K562 (cell line): Measurements from ENCODE around the gene GALNT18. TPM values are rescaled to one million over a fixed set of nuclear protein-coding genes. Genes with fewer than 3 reads are reported as not detected.

Source experiments
- ATAC-seq: fragments of 200-7000 bp; cut with Tn5 transposase; 3 replicates; pipeline ENCODE4 v1.9.1; 2020; ENCODE audit warnings: moderate library complexity
- BruUV-seq: library from RNA; stranded (reverse); fragments of 400-500 nt; replicated peaks from 2 replicates; lab custom pipeline; 2021; lab: Mats Ljungman, UMichigan
- CTCF ChIA-PET: fragments of 300-600 bp; formaldehyde crosslinking; extraction: SDS; loops from one replicate; lab custom pipeline; 2021; ENCODE audit warnings: low intra/inter-chr PET ratio; lab: Yijun Ruan, JAX
- POLR2A ChIA-PET: fragments of 300-600, 350-650 bp; sonication (Branson Sonifier 250); formaldehyde crosslinking; extraction: SDS; loops from one replicate; lab custom pipeline; 2021; ENCODE audit warnings: antibody characterized with exemption, inconsistent platforms; lab: Yijun Ruan, JAX
- DNase-seq, 4 experiments: peaks; one replicate each; pipeline versions ENCODE4 v3.0.0 to v3.0.0-alpha.2; 2011 to 2018; ENCODE audit warnings: low spot score in 3 of 4, mixed read lengths in 3 of 4; ENCODE audit errors: extremely low read depth in 1 of 4
- FAIRE-seq: peaks from 2 replicates; lab custom pipeline; 2011; peaks lifted over from hg19 to GRCh38; lab: Jason Lieb, UNC
- H2AFZ ChIP-seq: 2 replicates; pipeline ENCODE4 v1.6.0; 2011; ENCODE audit warnings: low read depth, low read length, control low read depth, inconsistent platforms
- H3K27ac ChIP-seq: fragments of 200-600 bp; 3 replicates; pipeline ENCODE4 v1.8.0; 2011; ENCODE audit warnings: low read depth, mild to moderate bottlenecking, control low read depth, inconsistent platforms, low read length, moderate library complexity, mixed read lengths; ENCODE audit errors: extremely low read depth
- H3K27me3 ChIP-seq, 2 experiments: fragments of 300-600 bp in 1 of 2; 2 replicates in 1 of 2; 3 replicates in 1 of 2; pipeline versions ENCODE4 v1.6.0 to v1.8.0; 2011; ENCODE audit warnings: inconsistent platforms in 2 of 2, low read length in 2 of 2, mild to moderate bottlenecking in 1 of 2, mixed read lengths in 1 of 2, moderate library complexity in 1 of 2; ENCODE audit not compliant: control insufficient read depth in 2 of 2, insufficient read depth in 2 of 2
- H3K36me3 ChIP-seq: fragments of 300-600 bp; 3 replicates; pipeline ENCODE4 v1.8.0; 2011; ENCODE audit warnings: mild to moderate bottlenecking, low read length, inconsistent platforms; ENCODE audit not compliant: control insufficient read depth, insufficient read depth
- H3K4me1 ChIP-seq, 2 experiments: fragments of 200-600 bp in 1 of 2; replicated peaks in 1 of 2; 2 replicates in 1 of 2; 3 replicates in 1 of 2; pipeline versions ENCODE4 v1.5.1 to v1.8.0; 2011; ENCODE audit warnings: inconsistent platforms in 2 of 2, low read length in 2 of 2, mild to moderate bottlenecking in 1 of 2, mixed read lengths in 1 of 2, moderate library complexity in 1 of 2; ENCODE audit not compliant: control insufficient read depth in 2 of 2, insufficient read depth in 2 of 2
- H3K4me2 ChIP-seq: 2 replicates; pipeline ENCODE4 v1.6.1; 2011; ENCODE audit warnings: low read length, control low read depth, inconsistent platforms, mixed read lengths; ENCODE audit not compliant: insufficient read depth
- H3K4me3 ChIP-seq: fragments of 200-600 bp; sonication (generic), shearing (Covaris generic); 2 replicates; pipeline ENCODE4 v1.5.1; 2016; ENCODE audit warnings: control low read depth, inconsistent platforms
- H3K79me2 ChIP-seq: fragments of 200-600 bp; 3 replicates; pipeline ENCODE4 v1.8.0; 2011; ENCODE audit warnings: low read length, inconsistent platforms; ENCODE audit not compliant: control insufficient read depth, insufficient read depth
- H3K9ac ChIP-seq, 2 experiments: 2 replicates each; pipeline versions ENCODE4 v1.6.0 to v1.6.1; 2011; ENCODE audit warnings: low read depth in 2 of 2, low read length in 2 of 2, control low read depth in 1 of 2, inconsistent platforms in 1 of 2, mild to moderate bottlenecking in 1 of 2, mixed read lengths in 1 of 2; ENCODE audit not compliant: insufficient read depth in 1 of 2
- H3K9me1 ChIP-seq: one replicate; pipeline ENCODE4 v1.6.0; 2011; ENCODE audit warnings: inconsistent platforms, mild to moderate bottlenecking, low read length, moderate library complexity; ENCODE audit not compliant: control insufficient read depth, insufficient read depth
- H3K9me3 ChIP-seq: replicated peaks from 2 replicates; pipeline ENCODE4 v1.5.1; 2011; ENCODE audit warnings: low read depth, low read length, inconsistent platforms; ENCODE audit not compliant: control insufficient read depth, insufficient read depth
- H4K20me1 ChIP-seq: replicated peaks from 2 replicates; pipeline ENCODE4 v1.6.1; 2011; ENCODE audit warnings: low read length, inconsistent platforms, mixed read lengths; ENCODE audit not compliant: control insufficient read depth, insufficient read depth
- ASH1L ChIP-seq: fragments of 450-650 bp; IDR thresholded peaks from 2 replicates; pipeline ENCODE4 v1.6.1; 2018; ENCODE audit warnings: borderline replicate concordance, mild to moderate bottlenecking, low read depth; ENCODE audit not compliant: partially characterized antibody
- CTBP1 ChIP-seq: fragments of 450-650 bp; IDR thresholded peaks from 2 replicates; pipeline ENCODE4 v1.6.1; 2016; ENCODE audit warnings: borderline replicate concordance
- HDGF ChIP-seq: fragments of 450-650 bp; IDR thresholded peaks from 2 replicates; pipeline ENCODE4 v1.6.1; 2016
- KLF1 ChIP-seq: fragments of 450-650 bp; IDR thresholded peaks from 2 replicates; pipeline ENCODE4 v1.6.1; 2016; ENCODE audit warnings: missing genetic modification characterization, missing compliant biosample characterization
- NR0B1 ChIP-seq: fragments of 450-650 bp; IDR thresholded peaks from one replicate; pipeline ENCODE4 v1.6.1; 2018; ENCODE audit warnings: mild to moderate bottlenecking, moderate library complexity; ENCODE audit not compliant: partially characterized antibody
- WGBS: fragments of 100-300 bp; shearing (Covaris generic); methylation state at CpG from one replicate; pipeline ENCODE4 v1.1.6; 2016; ENCODE audit warnings: low coverage, mixed read lengths; ENCODE audit not compliant: insufficient coverage; ENCODE audit errors: missing lambda C conversion rate; 5-methylcytosine and 5-hydroxymethylcytosine counted together
- in situ Hi-C: fragments of 300-500 bp; cut with MboI; formaldehyde crosslinking; loops from 4 replicates; pipeline ENCODE4 v1.15.0; 2018; ENCODE audit warnings: inconsistent platforms, mixed read lengths
- intact Hi-C: fragments of 100-400 bp; cut with micrococcal nuclease; formaldehyde crosslinking; loops from 2 replicates; pipeline ENCODE4 v1.14.2; 2022
- polyA plus RNA-seq, 8 experiments: library from polyadenylated mRNA; depleted of rRNA in 4 of 8; stranded (reverse) in 5 of 8; unstranded in 3 of 8; fragments of >200 nt; fragmentation: Nextera tagmentation in 2 of 8; fragmentation: Illumina TruSeq in 1 of 8; extraction: Ambion mirVana in 2 of 8; extraction: Trizol in 1 of 8; gene quantifications; 2 replicates each; pipeline versions ENCODE4 v1.2.1 to v1.2.3, GENCODE V29; 2011 to 2014; ENCODE audit warnings: inconsistent platforms in 1 of 8, missing spikeins in 1 of 8
- total RNA-seq, 7 experiments: library from RNA; depleted of rRNA in 6 of 7; stranded (reverse); fragments of >200 nt in 6 of 7; fragmentation: Illumina TruSeq in 2 of 7; extraction: Trizol in 2 of 7; gene quantifications; 2 replicates each; pipeline versions ENCODE4 v1.2.1 to v1.2.3, GENCODE V29; 2011 to 2021; ENCODE audit warnings: low replicate concordance in 1 of 7

The GALNT18 gene
- total and polyA plus RNA-seq, 9 of the 15 experiments (the other 6 are each of a cell fraction or from before 2014, with no cell fraction given): not detected

- no peaks in the 10 kb centered on the region for H3K9me3 ChIP-seq
- H3K9ac ChIP-seq: no peak overlapping the region
- H3K36me3 ChIP-seq: no peaks in the 10 kb centered on the region
- no peaks in the 10 kb centered on the region for H4K20me1 ChIP-seq
- no peak overlapping the region for H3K4me3 ChIP-seq
- H3K4me2 ChIP-seq: no peak overlapping the region
- intact Hi-C loops: no loop called here
- FAIRE-seq (no peak), ATAC-seq (no peak), DNase-seq (no peak)
- H3K27me3 ChIP-seq: peaks cover 0 to 13% of the 10 kb centered on the region in 2 experiments; a peak in 3 of 5 replicates
- BruUV-seq: no TSS peak
- no peaks in the 10 kb centered on the region for H3K9me1 ChIP-seq
- WGBS: 0% methylated on average over 1 of the region's 2 CpGs
- no peak overlapping the region for H2AFZ ChIP-seq
- ChIA-PET CTCF (no interaction called here), POLR2A (no interaction called here)
- TF ChIP-seq KLF1 (tag) (no peak), HDGF (no peak), NR0B1 (no peak), ASH1L (no peak), CTBP1 (no peak)
- H3K79me2 ChIP-seq: no peaks in the 10 kb centered on the region
- no peak overlapping the region for H3K27ac ChIP-seq
- H3K4me1 ChIP-seq: no peaks in the 10 kb centered on the region
- in situ Hi-C loops: no loop called here
These were observed 392.2 kb downstream of the GALNT18 start for GRCh38 chr11:11229647-11230046.
